ENCODE results near the gene HDAC9.
"Not testable (repeated sequence)": the region's sequence is repeated elsewhere in the genome, so short reads cannot be mapped to it uniquely, and the experiment has no call there.

DNA sequence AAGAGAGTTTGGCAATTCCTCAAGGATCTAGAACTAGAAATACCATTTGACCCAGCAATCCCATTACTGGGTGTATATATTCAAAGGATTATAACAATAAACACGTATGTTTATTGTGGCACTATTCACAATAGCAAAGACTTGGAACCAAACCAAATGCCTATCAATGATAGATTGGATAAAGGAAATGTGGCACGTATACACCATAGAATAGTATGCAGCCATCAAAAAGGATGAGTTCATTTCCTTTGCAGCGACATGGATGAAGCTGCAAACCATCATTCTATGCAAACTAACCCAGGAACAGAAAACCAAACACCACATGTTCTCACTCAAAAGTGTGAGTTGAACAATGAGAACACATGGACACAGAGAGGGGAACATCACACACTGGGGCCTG lies 537.4 kb downstream of the HDAC9 start:
- TF ChIP-seq, protein P1, sequence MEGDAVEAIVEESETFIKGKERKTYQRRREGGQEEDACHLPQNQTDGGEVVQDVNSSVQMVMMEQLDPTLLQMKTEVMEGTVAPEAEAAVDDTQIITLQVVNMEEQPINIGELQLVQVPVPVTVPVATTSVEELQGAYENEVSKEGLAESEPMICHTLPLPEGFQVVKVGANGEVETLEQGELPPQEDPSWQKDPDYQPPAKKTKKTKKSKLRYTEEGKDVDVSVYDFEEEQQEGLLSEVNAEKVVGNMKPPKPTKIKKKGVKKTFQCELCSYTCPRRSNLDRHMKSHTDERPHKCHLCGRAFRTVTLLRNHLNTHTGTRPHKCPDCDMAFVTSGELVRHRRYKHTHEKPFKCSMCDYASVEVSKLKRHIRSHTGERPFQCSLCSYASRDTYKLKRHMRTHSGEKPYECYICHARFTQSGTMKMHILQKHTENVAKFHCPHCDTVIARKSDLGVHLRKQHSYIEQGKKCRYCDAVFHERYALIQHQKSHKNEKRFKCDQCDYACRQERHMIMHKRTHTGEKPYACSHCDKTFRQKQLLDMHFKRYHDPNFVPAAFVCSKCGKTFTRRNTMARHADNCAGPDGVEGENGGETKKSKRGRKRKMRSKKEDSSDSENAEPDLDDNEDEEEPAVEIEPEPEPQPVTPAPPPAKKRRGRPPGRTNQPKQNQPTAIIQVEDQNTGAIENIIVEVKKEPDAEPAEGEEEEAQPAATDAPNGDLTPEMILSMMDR (IDR thresholded peaks at IDR 0.05): not testable (repeated sequence)
- not testable (repeated sequence) for TF ChIP-seq EP300 (IDR thresholded peaks at IDR 0.05); POLR2A (IDR thresholded peaks at IDR 0.05; ENCODE audit: low read depth)
